ENCODE measurements around the gene CAPN9.

GRCh38 chr1:230708631-230709580, 38.3 kb upstream of the CAPN9 start:
- TF ChIP-seq GATA2 (IDR thresholded peaks at IDR 0.05; ENCODE audit: low read depth, low read length) (no peak), GATA3 (IDR thresholded peaks at IDR 0.05; ENCODE audit: low read depth, low read length) (no peak)
